ENCODE results near the gene ZFR2. TPM values are rescaled to one million over a fixed set of nuclear protein-coding genes. Genes with fewer than 3 reads are reported as not detected.
"Not testable (repeated sequence)": the region's sequence is repeated elsewhere in the genome, so short reads cannot be mapped to it uniquely, and the experiment has no call there.

Gene ZFR2
- total RNA-seq, 2 experiments from 2014 or later, result 0.28 to 0.35 TPM

DNA sequence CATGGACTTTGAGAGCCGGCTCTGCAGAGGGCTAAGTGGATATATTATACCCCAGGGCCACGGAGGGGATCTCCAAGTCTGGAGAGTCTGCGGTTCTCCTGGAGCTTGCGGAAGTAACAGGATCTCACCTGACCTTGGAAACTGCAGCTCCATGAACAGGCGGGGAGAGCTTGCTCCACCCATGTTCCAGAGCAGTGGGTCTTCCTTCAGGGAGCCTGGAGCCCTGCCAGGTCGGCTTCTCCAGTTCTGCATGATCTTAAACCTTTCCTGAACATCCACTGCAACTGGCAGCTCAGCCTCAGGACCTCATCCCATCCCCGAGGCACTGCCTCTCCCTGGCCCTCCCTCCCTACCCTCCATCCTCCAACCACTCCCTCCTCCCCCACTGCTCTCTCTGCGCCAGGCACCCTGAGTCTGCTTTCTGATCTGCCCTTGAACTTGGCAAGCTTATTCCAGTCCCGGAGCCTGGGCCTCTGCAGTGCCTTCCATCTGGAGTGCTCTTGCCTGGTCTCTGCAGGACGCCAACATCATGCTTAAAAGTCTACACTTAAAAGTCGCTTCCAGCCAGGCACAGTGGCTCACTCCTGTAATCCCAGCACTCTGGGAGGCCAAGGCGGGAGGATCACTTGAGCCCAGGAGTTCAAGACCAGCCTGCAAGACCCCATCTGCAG lies 24.8 kb upstream of the ZFR2 start:
- Mint-ChIP-seq H3K27me3 (no peaks in the 10 kb centered on the region), H3K9me3 (peaks cover 2% of the 10 kb centered on the region), H3K27ac (no peak overlapping the region), H3K4me3 (no peak overlapping the region), H3K36me3 (ENCODE audit: low read depth) (no peaks in the 10 kb centered on the region), H3K4me1 (peaks cover 7% of the 10 kb centered on the region)
- ChIA-PET CTCF (no interaction called here), POLR2A (no interaction called here)
- DNase-seq, result no peak

DNA sequence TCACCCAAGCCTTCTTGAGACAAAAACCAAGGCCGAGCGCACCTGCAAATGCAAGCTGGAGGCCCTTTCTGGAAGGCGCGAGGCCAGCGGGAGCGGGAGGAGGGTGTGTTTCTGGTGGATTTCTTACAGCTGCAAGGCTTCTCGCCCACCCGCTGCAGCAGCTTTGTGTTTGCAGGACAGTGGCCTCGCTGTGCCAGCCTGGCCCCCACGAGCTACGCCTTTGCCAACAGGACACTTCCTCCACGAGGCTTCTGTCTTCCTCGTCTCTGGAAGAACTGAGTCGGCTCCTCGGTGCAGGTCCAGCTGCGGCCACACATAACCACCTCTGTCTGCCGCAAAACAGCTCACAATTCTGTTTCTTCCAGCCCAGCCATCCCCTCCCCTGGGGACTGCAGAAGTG lies 21.8 kb upstream of the ZFR2 start:
- Mint-ChIP-seq H3K4me3 (no peak overlapping the region), H3K4me1 (no peaks in the 10 kb centered on the region), H3K27ac (no peak overlapping the region), H3K27me3 (no peaks in the 10 kb centered on the region), H3K9me3 (no peaks in the 10 kb centered on the region), H3K36me3 (ENCODE audit: low read depth) (no peaks in the 10 kb centered on the region)
- ChIA-PET CTCF (no interaction called here), POLR2A (no interaction called here)
- DNase-seq, result no peak

DNA sequence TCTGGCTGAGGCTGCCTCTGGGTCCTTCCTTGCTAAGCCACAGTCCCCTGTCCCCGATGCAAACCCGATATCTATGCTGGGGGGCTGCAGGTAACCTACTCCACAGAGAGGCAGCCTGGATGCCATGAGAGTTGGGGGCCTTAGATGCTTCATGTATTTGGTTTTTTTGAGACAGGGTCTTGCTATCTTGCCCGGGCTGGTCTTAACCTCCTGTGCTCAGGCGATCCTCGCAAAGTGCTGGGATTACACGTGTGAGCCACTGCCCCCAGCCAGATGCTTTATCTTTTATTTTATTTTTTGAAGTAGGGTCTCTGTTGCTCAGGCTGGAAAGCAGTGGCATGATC lies 13.2 kb upstream of the ZFR2 start:
- H3K36me3 Mint-ChIP-seq (ENCODE audit: low read depth), result no peaks in the 10 kb centered on the region
- H3K27me3 Mint-ChIP-seq, result peaks cover 27% of the 10 kb centered on the region
- no peak for DNase-seq
- H3K4me3 Mint-ChIP-seq, result no peak overlapping the region
- POLR2A ChIA-PET, result no interaction called here
- CTCF ChIA-PET, result no interaction called here
- peaks cover 2% of the 10 kb centered on the region for H3K4me1 Mint-ChIP-seq
- no peaks in the 10 kb centered on the region for H3K9me3 Mint-ChIP-seq
- H3K27ac Mint-ChIP-seq, result no peak overlapping the region

- Mint-ChIP-seq H3K9me3 (no peaks in the 10 kb centered on the region), H3K4me1 (peaks cover 2% of the 10 kb centered on the region), H3K4me3 (no peak overlapping the region), H3K36me3 (ENCODE audit: low read depth) (no peaks in the 10 kb centered on the region), H3K27me3 (peaks cover 27% of the 10 kb centered on the region), H3K27ac (no peak overlapping the region)
- CTCF ChIA-PET, result no interaction called here
- POLR2A ChIA-PET, result no interaction called here
- no peak for DNase-seq
These were observed 12.6 kb upstream of the ZFR2 start for GRCh38 chr19:3881272-3882040.

DNA sequence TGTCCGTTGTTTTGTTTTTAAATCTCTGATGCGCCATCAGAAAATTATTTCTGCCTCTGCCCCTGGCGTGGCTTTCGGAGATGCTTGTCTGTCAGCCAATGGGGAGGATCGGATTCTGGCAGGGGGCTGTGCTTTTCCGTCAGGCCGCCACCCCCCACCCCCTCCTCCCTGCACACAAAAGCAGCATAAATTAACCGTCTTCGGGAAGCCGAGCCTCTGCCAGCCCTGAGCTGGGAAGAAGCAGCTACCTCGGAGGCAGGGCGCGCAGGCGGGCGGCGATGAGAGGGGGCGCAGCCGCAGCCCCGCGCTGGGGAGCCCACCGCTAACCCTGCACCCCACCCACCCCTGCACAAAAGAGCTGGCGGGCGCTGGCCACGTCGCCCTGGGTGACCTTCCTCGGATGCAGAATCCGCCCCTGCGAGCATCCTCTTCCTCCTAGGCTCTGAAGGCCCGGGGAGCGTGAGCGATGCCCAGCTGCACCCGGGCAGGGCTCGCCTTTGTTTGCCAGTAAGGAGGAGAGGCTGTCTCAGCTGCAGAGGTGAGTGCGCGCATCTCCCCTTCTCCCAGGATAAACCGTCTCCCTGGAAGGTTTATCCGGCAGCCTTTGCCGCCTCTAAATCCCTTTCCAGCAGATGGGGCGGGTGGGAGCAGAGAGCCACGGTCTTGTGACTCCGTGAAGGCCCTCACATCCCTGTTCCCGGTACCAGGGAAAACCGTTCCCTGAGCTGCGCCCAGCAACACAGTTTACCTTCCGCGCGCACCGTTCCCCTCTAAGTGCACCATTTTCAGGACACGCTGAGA lies 11.8 kb upstream of the ZFR2 start, which contains the start of gene ATCAY:
ATCAY (plus strand) TSS at position 215 of the 801 bp plus-strand sequence. CDS start 5,083 bp downstream, outside the sequence.
- H3K4me3 Mint-ChIP-seq, result no peak within 1 kb of the TSS
- peaks cover 2% of the 10 kb centered on the region for H3K4me1 Mint-ChIP-seq
- no peaks in the 10 kb centered on the region for H3K9me3 Mint-ChIP-seq
- POLR2A ChIA-PET, result no interaction called here
- H3K27me3 Mint-ChIP-seq, result peaks cover 27% of the 10 kb centered on the region
- no peak for DNase-seq
- no peak within 1 kb of the TSS for H3K27ac Mint-ChIP-seq
- CTCF ChIA-PET, result no interaction called here
- H3K36me3 Mint-ChIP-seq (ENCODE audit: low read depth), result no peaks in the 10 kb centered on the region

DNA sequence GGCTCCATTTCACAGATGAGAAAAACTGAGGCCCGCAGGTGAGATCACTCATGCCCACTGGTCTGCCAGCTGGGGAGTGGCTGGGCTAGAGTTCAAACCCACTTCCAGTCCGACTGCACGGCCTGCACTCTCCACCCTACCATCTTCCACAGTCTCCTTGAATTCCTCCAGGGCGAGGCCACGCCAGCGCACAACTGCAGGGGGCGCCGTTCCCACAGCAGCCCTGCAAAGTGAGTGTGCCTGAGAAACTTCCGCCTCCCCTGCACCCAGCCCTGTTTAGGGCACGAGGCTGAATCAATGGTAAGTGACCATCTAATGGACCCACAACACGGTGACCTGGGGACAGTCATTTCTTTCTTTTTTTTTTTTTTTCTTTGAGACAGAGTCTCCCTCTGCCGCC lies 10.8 kb upstream of the ZFR2 start:
- Mint-ChIP-seq H3K9me3 (no peaks in the 10 kb centered on the region), H3K36me3 (ENCODE audit: low read depth) (no peaks in the 10 kb centered on the region), H3K27me3 (peaks cover 27% of the 10 kb centered on the region), H3K4me1 (peaks cover 2% of the 10 kb centered on the region), H3K4me3 (no peak overlapping the region), H3K27ac (no peak overlapping the region)
- POLR2A ChIA-PET, result no interaction called here
- CTCF ChIA-PET, result no interaction called here
- no peak for DNase-seq

DNA sequence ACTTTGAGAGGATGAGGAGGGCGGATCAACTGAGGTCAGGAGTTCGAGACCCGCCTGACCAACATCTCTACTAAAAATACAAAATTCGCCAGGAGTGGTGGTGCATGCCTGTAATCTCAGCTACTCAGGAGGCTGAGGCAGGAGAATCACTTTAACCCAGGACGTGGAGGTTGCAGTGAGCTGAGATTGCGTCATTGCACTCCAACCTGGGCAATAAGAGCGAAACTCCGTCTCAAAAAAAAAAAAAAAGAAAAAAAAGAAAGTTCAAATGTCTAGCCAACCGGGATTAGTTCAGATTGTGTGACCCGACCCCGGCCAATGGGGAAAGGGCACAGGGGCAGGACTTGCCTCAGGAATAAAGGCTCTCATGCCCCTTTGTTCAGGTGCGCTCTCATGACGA lies 5.9 kb upstream of the ZFR2 start:
- DNase-seq; CTCF ChIA-PET; POLR2A ChIA-PET; H3K4me1 Mint-ChIP-seq; H3K27ac Mint-ChIP-seq; H3K36me3 Mint-ChIP-seq (ENCODE audit: low read depth); H3K4me3 Mint-ChIP-seq; H3K27me3 Mint-ChIP-seq; H3K9me3 Mint-ChIP-seq: not testable (repeated sequence)

DNA sequence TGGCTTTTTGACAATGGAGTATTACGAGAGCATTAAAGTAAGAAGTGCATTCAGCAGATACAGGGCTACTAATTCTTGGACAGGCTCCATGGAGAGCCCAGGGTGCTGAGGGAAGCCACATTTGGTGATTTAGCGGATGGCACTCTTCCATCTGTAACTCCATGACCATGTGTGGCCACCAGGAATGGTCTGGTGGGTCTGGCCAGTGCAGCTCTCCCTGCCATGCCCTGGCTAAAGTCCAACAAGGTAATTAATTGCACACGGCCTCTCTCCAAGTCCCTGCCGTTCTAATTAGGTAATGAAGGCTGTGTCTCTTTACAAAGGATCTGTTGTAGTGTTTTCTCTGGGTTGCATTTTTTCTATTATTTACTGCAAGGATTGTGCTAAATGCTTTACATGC lies 4.3 kb upstream of the ZFR2 start:
- DNase-seq, result no peak
- Mint-ChIP-seq H3K4me1 (peaks cover 3% of the 10 kb centered on the region), H3K9me3 (peaks cover 4% of the 10 kb centered on the region), H3K27me3 (peaks cover 9% of the 10 kb centered on the region), H3K36me3 (ENCODE audit: low read depth) (peaks cover 5% of the 10 kb centered on the region), H3K4me3 (no peak overlapping the region), H3K27ac (no peak overlapping the region)
- ChIA-PET CTCF (no interaction called here), POLR2A (no interaction called here)

DNA sequence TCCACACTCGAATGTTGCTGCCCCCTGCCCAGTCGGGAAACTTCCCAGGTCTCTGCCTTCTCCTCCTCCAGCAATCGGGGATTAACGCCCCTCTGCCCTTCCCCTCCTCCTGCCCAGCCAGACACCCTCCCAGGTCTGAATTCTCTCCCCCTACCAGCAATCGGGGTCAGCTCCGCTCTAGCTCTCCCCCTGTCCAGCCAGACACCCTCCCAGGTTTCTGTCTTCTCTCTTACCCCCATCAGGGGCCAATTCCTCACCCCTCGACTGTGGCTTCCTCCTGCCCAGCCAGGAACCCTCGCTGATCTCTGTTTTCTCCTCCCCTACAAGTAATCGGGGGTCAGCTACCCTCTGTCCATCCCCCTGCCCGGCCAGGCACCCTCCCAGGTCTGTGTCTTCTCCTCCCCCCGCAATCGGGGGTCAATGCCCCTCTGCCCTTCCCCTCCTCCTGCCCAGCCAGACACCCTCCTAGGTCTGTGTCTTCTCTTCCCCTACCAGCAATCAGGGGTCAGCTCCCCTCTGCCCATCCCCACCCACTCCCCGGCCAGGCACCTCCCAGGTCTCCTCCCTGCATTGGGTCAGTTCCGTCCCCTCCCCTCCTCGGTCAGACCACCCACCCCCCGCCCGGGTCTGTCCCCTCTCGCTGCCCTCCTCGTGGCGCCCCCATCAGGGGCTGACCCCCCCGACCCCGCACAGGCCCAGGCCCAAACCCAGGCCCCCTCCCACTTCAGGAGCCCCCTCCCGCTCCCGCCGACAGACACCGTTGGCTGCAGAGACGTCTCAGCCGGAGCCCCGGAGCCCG lies 668 bp downstream of the ZFR2 start:
- H3K9me3 Mint-ChIP-seq, result peaks cover 4% of the 10 kb centered on the region
- peaks cover 3% of the 10 kb centered on the region for H3K4me1 Mint-ChIP-seq
- no peak overlapping the region for H3K27ac Mint-ChIP-seq
- CTCF ChIA-PET, result no interaction called here
- H3K27me3 Mint-ChIP-seq, result peaks cover 29% of the 10 kb centered on the region
- H3K4me3 Mint-ChIP-seq, result no peak overlapping the region
- POLR2A ChIA-PET, result no interaction called here
- DNase-seq, result no peak
- peaks cover 5% of the 10 kb centered on the region for H3K36me3 Mint-ChIP-seq (ENCODE audit: low read depth)

GRCh38 chr19:3866910-3867638 lies 1.8 kb downstream of the ZFR2 start:
- POLR2A ChIA-PET, result no interaction called here

DNA sequence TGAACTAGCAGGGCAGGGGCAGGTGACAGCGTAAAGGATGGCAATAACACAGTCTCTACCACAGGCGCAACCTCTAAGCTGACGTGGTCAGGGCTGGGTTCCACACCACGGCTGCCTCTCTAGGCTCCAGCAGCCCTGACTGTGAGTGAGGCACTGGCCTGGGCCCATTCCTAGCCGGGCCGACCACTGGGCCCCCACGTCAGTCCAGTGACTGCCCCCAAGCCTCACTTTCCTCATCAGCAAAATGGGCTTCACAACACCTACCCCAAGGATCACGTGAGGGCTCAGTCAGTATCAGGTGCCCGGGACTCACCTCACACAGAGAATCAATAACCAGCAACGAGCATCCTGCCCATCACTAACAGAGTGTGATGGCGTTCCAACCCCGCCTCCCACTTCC lies 5.2 kb downstream of the ZFR2 start:
- CTCF ChIA-PET, result no interaction called here
- peaks cover 22% of the 10 kb centered on the region for H3K27me3 Mint-ChIP-seq
- no peaks in the 10 kb centered on the region for H3K36me3 Mint-ChIP-seq (ENCODE audit: low read depth)
- no peak overlapping the region for H3K4me3 Mint-ChIP-seq
- H3K27ac Mint-ChIP-seq, result no peak overlapping the region
- DNase-seq, result no peak
- no peaks in the 10 kb centered on the region for H3K4me1 Mint-ChIP-seq
- H3K9me3 Mint-ChIP-seq, result no peaks in the 10 kb centered on the region
- POLR2A ChIA-PET, result no interaction called here

More at GRCh38 chr19:3866910-3867638, 1.8 kb downstream of the ZFR2 start:
- DNase-seq, result no peak
- Mint-ChIP-seq H3K27ac (no peak overlapping the region), H3K36me3 (ENCODE audit: low read depth) (peaks cover 5% of the 10 kb centered on the region), H3K4me1 (peaks cover 3% of the 10 kb centered on the region), H3K4me3 (no peak overlapping the region), H3K9me3 (peaks cover 4% of the 10 kb centered on the region), H3K27me3 (peaks cover 29% of the 10 kb centered on the region)
- CTCF ChIA-PET, result no interaction called here

DNA sequence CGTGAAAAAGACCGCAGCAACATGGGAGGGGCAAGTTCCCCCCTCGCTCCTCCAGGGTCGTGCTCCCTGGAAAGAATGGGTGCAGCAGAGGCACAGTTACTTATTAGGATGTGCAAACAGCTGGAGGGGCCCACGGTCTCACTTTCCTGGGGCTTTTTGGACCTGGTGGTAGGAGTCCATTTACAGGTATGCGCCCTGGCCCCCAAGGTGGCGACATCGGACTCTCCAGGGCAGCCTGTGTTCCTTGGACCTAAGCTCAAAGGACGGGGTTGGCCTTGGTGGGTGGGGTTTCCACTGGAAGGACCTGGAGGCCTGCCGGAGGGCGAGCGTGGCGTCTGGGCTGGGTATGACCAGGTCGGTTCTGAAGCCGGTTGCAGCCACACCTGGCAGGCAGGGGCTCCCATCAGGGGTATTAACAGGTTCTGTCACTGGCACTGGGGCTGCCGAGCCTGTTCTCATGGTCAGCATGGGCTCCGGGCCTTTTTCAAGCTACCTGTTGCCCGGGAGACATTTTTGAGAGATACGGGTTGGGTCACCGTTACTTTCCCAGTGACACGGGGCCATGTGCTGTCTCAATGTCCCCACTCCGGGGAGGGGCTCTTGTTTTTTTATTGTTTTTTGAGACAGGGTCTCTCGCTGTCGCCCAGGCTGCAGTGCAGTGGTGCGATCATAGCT lies 5.9 kb downstream of the ZFR2 start:
- H3K9me3 Mint-ChIP-seq, result no peaks in the 10 kb centered on the region
- DNase-seq, result no peak
- H3K4me3 Mint-ChIP-seq, result no peak overlapping the region
- H3K27ac Mint-ChIP-seq, result no peak overlapping the region
- ChIA-PET POLR2A (no interaction called here), CTCF (no interaction called here)
- peaks cover 18% of the 10 kb centered on the region for H3K27me3 Mint-ChIP-seq
- H3K4me1 Mint-ChIP-seq, result no peaks in the 10 kb centered on the region
- no peaks in the 10 kb centered on the region for H3K36me3 Mint-ChIP-seq (ENCODE audit: low read depth)

Measured in activated CD4-positive, alpha-beta memory T cell treated with anti-CD3 and anti-CD28 coated beads, Interleukin-2, amount 10 ng/mL, durations not matched to agents 7 days and 5 days (primary cell).